GM23338 (cell line): Measurements from ENCODE around the gene PLEKHJ1. TPM values are rescaled to one million over a fixed set of nuclear protein-coding genes. Genes with fewer than 3 reads are reported as not detected.

Experiments
- ATAC-seq: fragments of 200-7000 bp; cut with Tn5 transposase; 3 replicates; pipeline ENCODE4 v1.9.1; 2020
- DNase-seq: peaks from one replicate; pipeline ENCODE4 v3.0.0-alpha.2; 2015; ENCODE audit warnings: low spot score
- H2AFZ ChIP-seq: fragments of 200-600 bp; sonication (generic); 2 replicates; pipeline ENCODE4 v1.8.0; 2016; ENCODE audit warnings: antibody characterized with exemption, mild to moderate bottlenecking, moderate library complexity
- H3F3A ChIP-seq: fragments of 200-600 bp; sonication (generic); replicated peaks from 2 replicates; pipeline ENCODE4 v1.8.0; 2017; ENCODE audit warnings: antibody characterized with exemption, mixed run types, low read depth
- H3K27ac ChIP-seq: fragments of 200-600 bp; sonication (generic); 2 replicates; pipeline ENCODE4 v1.6.1; 2016; ENCODE audit warnings: low read depth
- H3K27me3 ChIP-seq: fragments of 200-600 bp; sonication (generic); 2 replicates; pipeline ENCODE4 v1.8.0; 2016; ENCODE audit warnings: mild to moderate bottlenecking, mixed run types, moderate library complexity; ENCODE audit not compliant: insufficient read depth
- H3K36me3 ChIP-seq: fragments of 200-600 bp; sonication (generic); 2 replicates; pipeline ENCODE4 v1.8.0; 2016; ENCODE audit warnings: mild to moderate bottlenecking; ENCODE audit not compliant: insufficient read depth
- H3K4me1 ChIP-seq: fragments of 200-600 bp; sonication (generic); 2 replicates; pipeline ENCODE4 v1.8.0; 2016; ENCODE audit warnings: mild to moderate bottlenecking, moderate library complexity; ENCODE audit not compliant: insufficient read depth
- H3K4me2 ChIP-seq: fragments of 200-600 bp; sonication (generic); 2 replicates; pipeline ENCODE4 v1.7.1; 2017; ENCODE audit warnings: mixed run types
- H3K4me3 ChIP-seq: fragments of 200-600 bp; sonication (generic); 2 replicates; pipeline ENCODE4 v1.6.1; 2016; ENCODE audit warnings: mixed run types
- H3K79me2 ChIP-seq: fragments of 200-600 bp; sonication (generic); replicated peaks from 2 replicates; pipeline ENCODE4 v1.8.0; 2017; ENCODE audit warnings: mild to moderate bottlenecking; ENCODE audit not compliant: insufficient read depth
- H3K9me2 ChIP-seq: fragments of 200-600 bp; sonication (generic); 2 replicates; pipeline ENCODE4 v1.8.0; 2017; ENCODE audit not compliant: insufficient read depth
- H4K20me1 ChIP-seq: fragments of 200-600 bp; sonication (generic); replicated peaks from 2 replicates; pipeline ENCODE4 v1.8.0; 2017; ENCODE audit warnings: mild to moderate bottlenecking; ENCODE audit not compliant: insufficient read depth
- H3K27ac Mint-ChIP-seq: 2 replicates; pipeline ENCODE4 v1.8.0; 2020; ENCODE audit warnings: inconsistent platforms, mild to moderate bottlenecking, moderate library complexity, mixed read lengths
- H3K27me3 Mint-ChIP-seq: 3 replicates; pipeline ENCODE4 v1.8.0; 2022; ENCODE audit warnings: low read depth, mild to moderate bottlenecking, moderate library complexity, mixed read lengths, inconsistent platforms; ENCODE audit not compliant: insufficient read depth, poor library complexity
- H3K36me3 Mint-ChIP-seq: 3 replicates; pipeline ENCODE4 v1.8.0; 2021; ENCODE audit warnings: low read depth, mild to moderate bottlenecking, inconsistent platforms, moderate library complexity, mixed read lengths
- H3K4me1 Mint-ChIP-seq: 3 replicates; pipeline ENCODE4 v1.8.0; 2020; ENCODE audit warnings: mild to moderate bottlenecking, inconsistent platforms, mixed read lengths
- H3K4me3 Mint-ChIP-seq: 3 replicates; pipeline ENCODE4 v1.8.0; 2021; ENCODE audit warnings: moderate library complexity, mild to moderate bottlenecking, inconsistent platforms, mixed read lengths
- H3K9me3 Mint-ChIP-seq: 3 replicates; pipeline ENCODE4 v1.8.0; 2020; ENCODE audit warnings: moderate library complexity, mild to moderate bottlenecking, inconsistent platforms, mixed read lengths
- CREB1 ChIP-seq: fragments of 250-450 bp; sonication (Bioruptor Pico); IDR thresholded peaks from 2 replicates; pipeline ENCODE4 v1.5.0; 2020; ENCODE audit warnings: low read depth, mild to moderate bottlenecking, moderate library complexity
- CTCF ChIP-seq, 2 experiments: fragments of 200-600 bp in 1 of 2; sonication (generic) in 1 of 2; conservative IDR thresholded peaks; 2 replicates each; pipeline versions ENCODE4 v1.5.1 to v1.6.1; 2016 to 2017; ENCODE audit warnings: antibody characterized with exemption in 2 of 2, low read depth in 2 of 2, mild to moderate bottlenecking in 2 of 2, moderate library complexity in 1 of 2
- EZH2 ChIP-seq: fragments of 200-600 bp; sonication (generic); IDR thresholded peaks from one replicate; pipeline ENCODE4 v1.8.0; 2017; ENCODE audit warnings: antibody characterized with exemption, mild to moderate bottlenecking, low read depth; ENCODE audit not compliant: unreplicated experiment
- EZH2phosphoT487 ChIP-seq: fragments of 200-600 bp; sonication (generic); IDR thresholded peaks from one replicate; pipeline ENCODE4 v1.8.1; 2018; ENCODE audit warnings: antibody characterized with exemption; ENCODE audit not compliant: unreplicated experiment
- JUNB ChIP-seq: IDR thresholded peaks from one replicate; pipeline ENCODE4 v1.6.1; 2016; ENCODE audit warnings: antibody characterized with exemption; ENCODE audit not compliant: unreplicated experiment
- NANOG ChIP-seq: IDR thresholded peaks from 2 replicates; pipeline ENCODE4 v1.6.1; 2016; ENCODE audit warnings: antibody characterized with exemption, borderline replicate concordance
- POLR2AphosphoS5 ChIP-seq: IDR thresholded peaks from 2 replicates; pipeline ENCODE4 v1.6.1; 2016; ENCODE audit warnings: antibody characterized with exemption, low read depth
- REST ChIP-seq: IDR thresholded peaks from one replicate; pipeline ENCODE4 v1.6.1; 2018; ENCODE audit warnings: antibody characterized with exemption; ENCODE audit not compliant: unreplicated experiment
- STAT1 ChIP-seq: IDR thresholded peaks from one replicate; pipeline ENCODE4 v1.6.1; 2016; ENCODE audit warnings: antibody characterized with exemption; ENCODE audit not compliant: unreplicated experiment
- ZNF114 ChIP-seq: fragments of 250-450 bp; sonication (Bioruptor Pico); IDR thresholded peaks from 2 replicates; pipeline ENCODE4 v1.5.0; 2020; ENCODE audit warnings: mild to moderate bottlenecking, moderate library complexity
- ZNF331 ChIP-seq: fragments of 250-450 bp; sonication (Bioruptor Pico); IDR thresholded peaks from 2 replicates; pipeline ENCODE4 v1.5.0; 2020; ENCODE audit warnings: low read depth, mild to moderate bottlenecking, moderate library complexity
- polyA plus RNA-seq: library from polyadenylated mRNA; unstranded; fragments of >200 nt; fragmentation: Nextera tagmentation; extraction: Ambion mirVana; gene quantifications from 2 replicates; pipeline ENCODE4 v1.2.1, GENCODE V29; 2016
- total RNA-seq: library from RNA; depleted of rRNA; stranded (reverse); fragments of >200 nt; shearing (Covaris generic); gene quantifications from 2 replicates; pipeline ENCODE4 v1.2.3, GENCODE V29; 2014

Gene PLEKHJ1
- total and polyA plus RNA-seq, 2 experiments from 2014 or later: 146 to 210 TPM

GRCh38 chr19:2249010-2249866 is 13.1 kb upstream of the PLEKHJ1 start, which contains the start of gene AMH:
Gene AMH (plus strand): TSS chr19:2249323. CDS start chr19:2249333, 10 bp downstream.
- H3K36me3 ChIP-seq: peaks cover 9% of the 10 kb centered on the region
- no peaks in the 10 kb centered on the region for H3K9me2 ChIP-seq
- H3K27ac ChIP-seq: peak within 1 kb of the TSS; percentile 55; the same call in 1 of the 2 replicates
- H3K4me1 Mint-ChIP-seq: peaks cover 3% of the 10 kb centered on the region; the same call in 2 of the 3 replicates
- peaks cover 28% of the 10 kb centered on the region for H3K36me3 Mint-ChIP-seq
- DNase-seq (no peak), ATAC-seq (peak; percentile 0; the same call in 1 of the 3 replicates)
- H3K4me1 ChIP-seq: peaks cover 5% of the 10 kb centered on the region; the same call in 1 of the 2 replicates
- no peak for TF ChIP-seq ZNF331 (CRISPR knock-in tag)
- TF ChIP-seq POLR2AphosphoS5: peak; percentile 39
- H3K27me3 Mint-ChIP-seq: peaks cover 33% of the 10 kb centered on the region
- H3K27ac Mint-ChIP-seq: no peak within 1 kb of the TSS
- peaks cover 1% of the 10 kb centered on the region; the same call in 1 of the 2 replicates for H3F3A ChIP-seq
- no peak within 1 kb of the TSS for H3K4me3 Mint-ChIP-seq
- peaks cover 3% of the 10 kb centered on the region; the same call in 1 of the 2 replicates for H4K20me1 ChIP-seq
- peaks cover 20% of the 10 kb centered on the region for H3K27me3 ChIP-seq
- H3K4me2 ChIP-seq: no peak within 1 kb of the TSS
- H3K79me2 ChIP-seq: no peaks in the 10 kb centered on the region
- no peaks in the 10 kb centered on the region for H3K9me3 Mint-ChIP-seq
- no peak within 1 kb of the TSS for H3K4me3 ChIP-seq
- no peak within 1 kb of the TSS for H2AFZ ChIP-seq

GRCh38 chr19:2248136-2249009 is 12.2 kb upstream of the PLEKHJ1 start:
- Mint-ChIP-seq H3K27ac (no peak overlapping the region), H3K4me1 (no peaks in the 10 kb centered on the region), H3K27me3 (peaks cover 27% of the 10 kb centered on the region), H3K9me3 (no peaks in the 10 kb centered on the region), H3K4me3 (no peak overlapping the region), H3K36me3 (peaks cover 34% of the 10 kb centered on the region)
- H4K20me1 ChIP-seq: peaks cover 9% of the 10 kb centered on the region
- H3K4me1 ChIP-seq: 0 out of 2 replicates have a peak, but pooled peaks cover 5% of the 10 kb centered on the region
- H3K4me3 ChIP-seq: no peak overlapping the region
- peaks cover 5% of the 10 kb centered on the region for H3K79me2 ChIP-seq
- H3F3A ChIP-seq: no peaks in the 10 kb centered on the region
- no peaks in the 10 kb centered on the region for H3K9me2 ChIP-seq
- no peak overlapping the region for H3K4me2 ChIP-seq
- ATAC-seq: no peak
- DNase-seq: no peak
- peak overlapping the region; percentile 55; the same call in 1 of the 2 replicates for H3K27ac ChIP-seq
- no peak overlapping the region for H2AFZ ChIP-seq
- peaks cover 11% of the 10 kb centered on the region for H3K27me3 ChIP-seq
- H3K36me3 ChIP-seq: peaks cover 13% of the 10 kb centered on the region
- TF ChIP-seq REST (no peak), CTCF (conservative IDR thresholded peaks at IDR 0.05; ENCODE audit: low read depth in 2 of 2) (no peak), CREB1 (CRISPR knock-in tag) (no peak), STAT1 (no peak), NANOG (no peak), ZNF114 (no peak), ZNF331 (CRISPR knock-in tag) (no peak), EZH2phosphoT487 (no peak), EZH2 (no peak), JUNB (no peak)
